NCI-H1694 (cell line): ENCODE data around the gene CIPC.

ENCODE experiments used
- DNase-seq: peaks from one replicate; lab custom pipeline; 2025; lab: John Stamatoyannopoulos, UW

The CIPC gene

DNA sequence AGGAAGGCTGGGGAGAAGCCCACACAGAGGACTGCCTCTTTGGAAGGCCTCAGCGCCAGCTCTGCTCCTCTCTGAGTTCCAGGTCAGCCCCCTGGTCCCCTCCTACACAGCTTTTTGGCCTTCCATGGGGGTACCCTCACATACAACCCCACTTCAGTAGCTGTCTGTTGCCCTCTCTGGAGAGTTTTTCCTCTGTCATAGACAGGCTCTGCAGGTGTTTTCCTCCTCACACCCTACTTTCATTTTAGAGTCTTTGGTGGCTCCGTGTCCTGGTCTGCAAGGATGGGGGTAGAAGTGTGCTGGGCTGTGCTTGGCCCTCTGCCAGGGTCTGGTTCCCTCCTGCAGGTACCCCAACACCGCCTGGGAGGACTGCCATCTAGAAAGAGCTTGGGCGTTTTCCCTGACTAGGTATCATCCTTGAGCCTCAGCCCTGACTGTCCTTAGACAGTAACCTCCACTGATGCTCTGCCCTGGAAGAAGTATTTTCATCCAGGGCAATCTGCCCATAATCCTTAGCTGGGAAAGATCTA, 28.5 kb downstream of the CIPC start:
- DNase-seq = no peak

DNA sequence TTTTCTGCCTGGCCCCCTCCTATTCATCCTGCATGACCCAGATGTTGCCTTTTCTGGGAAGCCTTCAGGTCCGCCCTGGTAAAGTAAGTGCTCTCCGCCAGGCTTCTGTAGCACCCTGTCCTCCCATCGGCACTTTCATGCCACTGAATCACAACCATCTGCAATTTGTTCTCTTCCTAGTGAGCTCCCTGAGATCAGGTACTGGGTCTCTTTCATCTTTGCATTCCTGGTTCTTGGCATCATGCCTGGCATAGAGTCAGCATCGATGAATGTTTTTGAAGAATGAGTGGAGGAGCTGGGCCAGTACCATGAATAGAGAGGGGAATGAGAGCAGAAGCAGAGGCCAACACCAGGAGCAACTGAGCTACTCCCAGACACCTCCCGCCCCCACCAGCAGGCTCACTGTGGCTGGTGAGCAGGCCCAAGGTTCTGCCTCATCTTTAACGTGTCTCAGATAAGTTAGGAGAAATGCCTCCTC, 30.4 kb downstream of the CIPC start:
- peak; percentile 59 for DNase-seq

- no peak for DNase-seq
Observed at GRCh38 chr14:77130386-77130785, 32.3 kb downstream of the CIPC start.

- DNase-seq = no peak
Observed at GRCh38 chr14:77131206-77131605, 33.1 kb downstream of the CIPC start.

DNA sequence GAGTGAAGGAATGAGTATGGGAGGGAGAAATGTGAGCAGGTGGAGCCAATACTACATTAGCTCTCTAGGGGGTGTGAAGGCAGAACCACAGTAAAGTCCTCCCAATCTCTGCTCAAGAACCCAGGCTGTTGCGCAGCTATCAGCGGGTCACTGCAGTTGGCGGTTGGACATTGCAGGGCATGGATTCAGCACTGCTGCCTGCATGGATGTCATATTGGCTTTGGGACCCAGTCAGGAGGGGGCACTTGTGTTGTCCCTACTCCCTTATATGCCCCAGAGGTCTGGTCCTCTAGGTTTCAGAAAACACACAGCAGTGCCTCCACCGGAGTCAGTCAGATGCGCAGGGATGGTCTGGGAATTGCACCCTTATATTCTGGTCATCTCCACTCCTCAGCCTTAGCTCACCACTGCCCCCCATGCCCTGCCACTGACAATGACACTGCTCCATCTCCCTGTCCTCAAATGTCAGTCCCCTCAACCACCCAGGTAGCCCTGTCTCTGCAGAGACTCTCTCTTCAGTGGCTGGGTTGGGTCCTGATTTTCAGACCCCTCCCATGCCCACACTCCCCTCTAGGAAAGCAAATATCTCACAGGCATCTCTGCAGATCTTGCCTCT, 33.9 kb downstream of the CIPC start:
- DNase-seq = no peak

DNA sequence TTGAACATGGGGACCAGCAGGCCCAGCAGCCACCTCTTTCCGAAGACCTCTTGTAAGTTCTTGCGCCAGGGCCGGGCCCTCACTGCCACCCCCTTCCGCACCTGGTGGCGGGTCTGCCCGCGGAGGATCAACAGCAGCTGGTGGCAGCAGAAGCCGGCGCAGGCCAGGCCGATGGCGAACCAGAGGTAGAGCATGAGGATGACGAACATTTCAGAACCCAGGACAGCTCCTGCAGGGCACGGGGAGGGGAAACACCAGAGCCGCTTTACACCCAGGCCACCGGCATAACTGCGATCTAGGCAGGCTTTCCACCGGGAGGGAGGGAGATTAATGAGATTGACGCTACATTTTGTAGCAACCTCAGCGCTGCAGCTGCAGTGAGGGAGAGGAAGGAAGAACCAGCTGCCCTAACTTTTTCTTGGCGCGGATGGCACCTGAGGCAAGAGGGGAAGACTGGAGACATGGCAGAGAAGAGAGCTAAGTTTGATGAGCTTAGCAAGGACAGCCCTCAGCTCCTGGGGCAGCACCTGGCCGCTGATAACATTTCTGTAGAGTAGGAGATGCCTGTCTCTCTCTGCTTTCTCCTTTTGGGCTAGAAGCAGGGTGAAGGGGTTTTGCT, 35.8 kb downstream of the CIPC start:
- DNase-seq = no peak

GRCh38 chr14:77139022-77139421, 41.0 kb downstream of the CIPC start:
- DNase-seq = no peak

GRCh38 chr14:77139540-77140358, 41.7 kb downstream of the CIPC start:
- DNase-seq = peak; percentile 78

GRCh38 chr14:77140359-77141213, 42.5 kb downstream of the CIPC start:
- no peak for DNase-seq

DNA sequence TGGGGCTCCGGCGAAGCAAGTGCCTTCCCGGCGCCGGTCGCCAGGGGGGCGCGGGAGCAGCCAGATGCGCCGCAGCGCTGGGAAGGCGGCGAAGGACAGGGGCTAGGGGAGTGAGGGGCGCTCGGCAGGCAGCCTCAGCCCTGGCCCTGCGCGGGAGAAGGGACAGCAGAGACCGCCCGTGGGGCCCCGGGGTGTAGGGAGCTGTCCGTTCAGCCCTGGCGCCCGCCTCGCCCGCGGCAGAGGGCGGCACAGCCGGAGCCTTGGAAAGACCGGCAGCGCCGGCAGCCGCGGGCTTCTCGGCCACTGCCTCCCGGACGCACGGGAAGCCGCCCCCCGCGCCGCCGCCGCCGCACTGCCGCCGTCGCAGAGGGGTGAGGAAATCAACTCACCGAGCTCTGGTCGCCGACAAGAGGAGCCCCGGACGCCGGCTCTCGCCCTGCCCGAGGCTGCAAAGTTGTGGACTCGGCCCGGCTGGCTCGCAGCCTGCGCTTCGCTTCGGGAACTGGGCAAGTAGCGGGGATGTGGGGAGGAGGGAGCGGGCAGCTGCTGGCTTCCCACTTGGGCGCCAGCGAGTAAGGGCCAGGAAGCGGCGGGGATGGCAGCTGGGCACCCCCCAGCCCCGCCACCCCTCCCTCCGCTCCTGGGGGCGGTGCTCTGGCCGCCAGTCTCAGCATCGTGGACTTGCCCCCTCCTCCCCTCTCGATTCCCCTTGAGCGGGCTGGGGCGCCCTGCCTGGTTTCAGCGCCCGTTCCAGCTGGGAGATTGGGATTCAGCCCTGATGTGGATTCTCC, 43.4 kb downstream of the CIPC start, which contains the start of gene ZDHHC22:
ZDHHC22 (minus strand) TSS at position 578 of the 791 bp plus-strand sequence. CDS start 2,053 bp downstream, outside the sequence.
- DNase-seq = peak; percentile 83

- no peak for DNase-seq
Observed at GRCh38 chr14:77142005-77142800, 44.1 kb downstream of the CIPC start.

DNA sequence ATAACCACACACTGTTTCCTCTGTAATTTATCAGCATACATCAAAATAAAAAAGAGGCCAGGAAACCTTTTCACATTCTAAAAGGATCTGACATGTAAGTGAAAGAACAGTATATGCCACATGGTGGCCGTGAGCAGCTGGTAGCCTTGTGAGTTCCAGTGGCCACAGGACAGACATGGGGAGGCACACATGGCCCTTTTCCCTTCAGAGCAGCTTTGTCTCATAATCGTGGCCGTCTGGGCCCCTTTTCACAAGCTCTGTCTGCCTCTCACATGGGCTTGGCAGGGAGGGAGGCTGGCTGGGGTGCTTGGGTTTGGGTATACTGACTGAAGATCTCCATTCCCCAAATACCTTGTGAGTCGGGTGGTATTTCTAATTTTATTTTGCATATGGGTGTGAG, 45.0 kb downstream of the CIPC start:
- peak; percentile 80 for DNase-seq

DNA sequence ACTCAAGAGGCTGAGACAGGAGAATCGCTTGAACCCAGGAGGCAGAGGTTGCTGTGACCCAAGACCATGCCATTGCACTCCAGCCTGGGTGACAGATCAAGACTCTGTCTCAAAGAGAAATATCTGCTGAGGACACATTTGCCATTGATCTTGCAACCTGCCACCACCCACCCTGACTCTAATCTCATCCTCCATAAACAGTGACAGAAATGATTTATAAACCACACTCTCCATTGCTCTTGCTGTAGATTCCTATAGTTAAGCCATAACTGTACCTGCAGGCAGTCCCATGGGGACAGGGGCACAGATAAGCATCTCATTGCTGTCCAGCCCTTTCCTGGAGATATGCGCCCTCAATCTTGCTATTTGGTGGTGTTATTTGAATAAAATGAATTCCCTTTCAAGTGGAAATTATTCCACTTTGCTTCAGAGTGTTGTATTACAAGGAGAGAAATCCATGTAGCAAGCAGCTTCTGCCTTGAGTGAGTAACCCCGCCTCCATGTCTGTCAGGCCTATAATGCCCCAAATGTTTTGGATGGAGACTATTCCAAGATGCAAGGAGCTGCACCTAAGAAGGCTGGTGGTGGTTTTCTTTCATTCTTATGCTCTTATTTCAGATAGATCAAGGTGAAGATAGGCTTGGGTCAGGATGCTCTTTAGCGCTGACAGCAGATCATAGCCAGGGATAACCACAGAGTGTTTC, 46.5 kb downstream of the CIPC start:
- peak; percentile 26 for DNase-seq

DNA sequence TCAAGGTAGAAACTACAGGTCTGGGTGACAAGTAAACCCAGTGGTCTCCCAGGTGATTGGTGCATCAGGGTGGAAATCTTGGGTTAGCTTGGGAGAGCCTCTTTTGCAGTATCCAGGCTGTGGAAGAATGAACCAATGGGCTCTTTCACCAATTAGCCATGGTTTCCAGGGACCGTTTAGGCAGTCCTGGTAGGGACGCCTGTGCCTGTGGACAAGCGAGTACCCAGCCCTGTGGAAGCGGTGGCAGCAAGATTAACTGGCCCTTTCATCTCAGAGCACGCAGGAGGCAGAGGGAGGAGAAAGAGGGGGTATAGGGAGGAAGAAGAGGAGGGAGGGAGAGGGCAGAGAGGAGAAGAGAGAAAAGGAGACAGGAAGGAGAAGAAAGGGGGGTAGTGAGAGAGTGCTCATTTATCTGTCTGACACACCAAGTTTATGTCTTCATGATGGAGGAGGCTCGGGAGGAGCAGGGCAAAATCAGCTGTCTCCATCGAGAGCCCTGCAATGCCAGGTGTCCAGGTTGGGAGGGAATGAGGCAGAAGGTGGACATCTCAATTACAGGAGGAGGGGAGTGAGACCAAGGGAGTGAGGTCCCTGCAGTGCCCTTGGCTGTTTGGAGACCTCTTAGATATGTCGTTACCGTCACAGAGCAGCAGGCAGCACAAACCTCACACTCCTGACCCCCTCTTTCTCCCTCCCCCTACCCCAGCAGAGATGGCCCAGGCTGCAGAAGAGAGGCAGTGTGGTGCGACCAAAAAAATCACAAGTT, 48.1 kb downstream of the CIPC start:
- DNase-seq = no peak

GRCh38 chr14:77148510-77149231, 50.6 kb downstream of the CIPC start:
- no peak for DNase-seq

DNA sequence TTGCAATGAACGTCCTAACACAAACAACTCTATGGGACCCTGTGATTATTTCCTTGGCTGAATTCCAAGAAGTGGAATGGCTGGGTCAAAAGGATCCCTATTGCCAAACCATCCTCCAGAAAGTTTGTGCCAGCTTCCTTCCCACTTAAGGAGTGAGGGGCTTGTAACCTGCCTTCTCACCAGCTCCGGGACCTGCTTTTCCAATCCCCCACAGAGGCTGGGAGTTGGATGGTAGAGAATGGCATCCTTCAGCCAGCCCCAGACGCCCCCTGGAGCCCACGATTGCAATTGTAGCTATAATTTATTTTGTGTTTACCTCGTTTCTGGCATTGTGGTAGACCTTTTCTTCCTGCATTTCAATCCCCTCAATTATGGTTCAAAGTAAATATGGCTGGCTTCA, 53.2 kb downstream of the CIPC start:
- DNase-seq = peak; percentile 88

GRCh38 chr14:77151918-77152588, 54.0 kb downstream of the CIPC start:
- peak; percentile 86 for DNase-seq
